Parathyroid adenoma (tissue), 2 donors: ENCODE results near the gene SMARCA4.

Experiments
- H2AFZ ChIP-seq: fragments of 300-600 bp; sonication (generic); one replicate; pipeline ENCODE4 v1.7.0; 2017; ENCODE audit warnings: antibody characterized with exemption, mild to moderate bottlenecking
- H3K27ac ChIP-seq: fragments of 300-600 bp; sonication (generic); one replicate; pipeline ENCODE4 v1.7.0; 2017
- H3K27me3 ChIP-seq: fragments of 300-600 bp; sonication (generic); one replicate; pipeline ENCODE4 v1.7.0; 2017; ENCODE audit warnings: low read length; ENCODE audit not compliant: control insufficient read depth, insufficient read depth
- H3K36me3 ChIP-seq: fragments of 300-600 bp; sonication (generic); one replicate; pipeline ENCODE4 v1.7.0; 2017; ENCODE audit warnings: low read length; ENCODE audit not compliant: control insufficient read depth, insufficient read depth
- H3K4me1 ChIP-seq: fragments of 300-600 bp; sonication (generic); one replicate; pipeline ENCODE4 v1.7.0; 2017; ENCODE audit warnings: control low read depth
- H3K4me2 ChIP-seq: fragments of 300-600 bp; sonication (generic); one replicate; pipeline ENCODE4 v1.7.0; 2017; ENCODE audit warnings: low read length
- H3K4me3 ChIP-seq: fragments of 300-600 bp; sonication (generic); one replicate; pipeline ENCODE4 v1.7.0; 2017; ENCODE audit warnings: low read depth, low read length
- H3K79me2 ChIP-seq: fragments of 300-600 bp; sonication (generic); one replicate; pipeline ENCODE4 v1.7.0; 2017; ENCODE audit warnings: control low read depth
- H3K9ac ChIP-seq: fragments of 300-600 bp; sonication (generic); one replicate; pipeline ENCODE4 v1.7.0; 2017; ENCODE audit warnings: mild to moderate bottlenecking
- H3K9me3 ChIP-seq: fragments of 300-600 bp; sonication (generic); one replicate; pipeline ENCODE4 v1.7.0; 2017; ENCODE audit warnings: low read length; ENCODE audit not compliant: control insufficient read depth
- TF ChIP-seq, protein P1 (sequence below): fragments of 300-600 bp; sonication (generic); IDR thresholded peaks from one replicate; pipeline ENCODE4 v1.7.0; 2017; ENCODE audit warnings: antibody characterized with exemption, mild to moderate bottlenecking
- donor health status: primary hyperparathyroidism.

SMARCA4 gene

DNA sequence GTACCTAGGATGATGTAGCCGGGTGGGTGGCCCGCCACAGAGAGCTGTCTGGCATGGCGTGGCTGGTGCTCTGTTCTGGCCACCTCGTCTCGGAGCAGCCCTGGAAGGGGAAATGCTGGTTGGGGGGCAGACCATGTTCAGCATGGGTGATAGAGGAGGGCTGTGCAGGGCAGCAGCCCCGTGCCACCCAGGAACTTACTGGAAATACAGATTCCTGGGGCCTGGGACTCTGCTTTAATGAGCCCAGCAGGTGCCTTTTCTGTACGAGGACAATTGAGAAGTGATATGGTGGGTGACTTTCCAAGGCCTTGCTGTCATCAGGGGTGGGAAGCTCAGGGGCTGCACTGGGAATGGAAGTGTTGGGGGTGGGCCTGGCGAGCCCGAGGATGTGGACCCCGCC, 24.7 kb downstream of the SMARCA4 start:
- Histone ChIP-seq H3K9ac (no peak overlapping the region), H3K27ac (no peak overlapping the region), H3K4me3 (no peak overlapping the region), H3K9me3 (no peaks in the 10 kb centered on the region), H3K36me3 (no peaks in the 10 kb centered on the region), H3K4me1 (no peaks in the 10 kb centered on the region), H3K4me2 (no peak overlapping the region), H3K79me2 (peaks cover 23% of the 10 kb centered on the region), H3K27me3 (no peaks in the 10 kb centered on the region), H2AFZ (no peak overlapping the region)
- TF ChIP-seq, protein P1, sequence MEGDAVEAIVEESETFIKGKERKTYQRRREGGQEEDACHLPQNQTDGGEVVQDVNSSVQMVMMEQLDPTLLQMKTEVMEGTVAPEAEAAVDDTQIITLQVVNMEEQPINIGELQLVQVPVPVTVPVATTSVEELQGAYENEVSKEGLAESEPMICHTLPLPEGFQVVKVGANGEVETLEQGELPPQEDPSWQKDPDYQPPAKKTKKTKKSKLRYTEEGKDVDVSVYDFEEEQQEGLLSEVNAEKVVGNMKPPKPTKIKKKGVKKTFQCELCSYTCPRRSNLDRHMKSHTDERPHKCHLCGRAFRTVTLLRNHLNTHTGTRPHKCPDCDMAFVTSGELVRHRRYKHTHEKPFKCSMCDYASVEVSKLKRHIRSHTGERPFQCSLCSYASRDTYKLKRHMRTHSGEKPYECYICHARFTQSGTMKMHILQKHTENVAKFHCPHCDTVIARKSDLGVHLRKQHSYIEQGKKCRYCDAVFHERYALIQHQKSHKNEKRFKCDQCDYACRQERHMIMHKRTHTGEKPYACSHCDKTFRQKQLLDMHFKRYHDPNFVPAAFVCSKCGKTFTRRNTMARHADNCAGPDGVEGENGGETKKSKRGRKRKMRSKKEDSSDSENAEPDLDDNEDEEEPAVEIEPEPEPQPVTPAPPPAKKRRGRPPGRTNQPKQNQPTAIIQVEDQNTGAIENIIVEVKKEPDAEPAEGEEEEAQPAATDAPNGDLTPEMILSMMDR: no peak

DNA sequence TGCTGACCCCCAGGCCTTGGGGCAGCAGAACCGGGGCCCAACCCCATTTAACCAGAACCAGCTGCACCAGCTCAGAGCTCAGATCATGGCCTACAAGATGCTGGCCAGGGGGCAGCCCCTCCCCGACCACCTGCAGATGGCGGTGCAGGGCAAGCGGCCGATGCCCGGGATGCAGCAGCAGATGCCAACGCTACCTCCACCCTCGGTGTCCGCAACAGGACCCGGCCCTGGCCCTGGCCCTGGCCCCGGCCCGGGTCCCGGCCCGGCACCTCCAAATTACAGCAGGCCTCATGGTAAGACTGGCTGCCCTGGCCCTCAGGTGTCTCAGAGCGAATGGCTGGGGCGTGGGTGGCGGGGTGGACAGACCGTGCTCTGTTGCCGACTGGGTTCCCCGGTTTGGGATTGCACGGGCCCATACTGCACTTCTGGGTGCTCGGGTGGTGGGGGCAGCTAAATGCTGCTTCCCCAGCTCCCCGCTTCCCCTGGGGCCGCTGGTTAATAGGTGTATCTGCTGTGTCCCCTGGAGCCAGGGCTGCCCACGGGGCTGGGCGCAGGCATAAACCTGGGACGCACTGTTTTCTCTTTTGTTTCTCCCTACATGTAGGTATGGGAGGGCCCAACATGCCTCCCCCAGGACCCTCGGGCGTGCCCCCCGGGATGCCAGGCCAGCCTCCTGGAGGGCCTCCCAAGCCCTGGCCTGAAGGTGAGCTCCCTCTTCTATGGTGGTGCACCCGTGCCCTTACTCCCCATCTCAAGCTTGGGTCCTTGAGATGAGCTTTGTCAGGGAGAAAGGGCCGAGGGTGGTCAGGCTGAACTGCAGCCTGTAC, 25.7 kb downstream of the SMARCA4 start:
- H3K9me3 ChIP-seq: no peaks in the 10 kb centered on the region
- no peak overlapping the region for H2AFZ ChIP-seq
- H3K9ac ChIP-seq: no peak overlapping the region
- no peak overlapping the region for H3K4me3 ChIP-seq
- peaks cover 12% of the 10 kb centered on the region for H3K79me2 ChIP-seq
- H3K4me2 ChIP-seq: no peak overlapping the region
- H3K27me3 ChIP-seq: no peaks in the 10 kb centered on the region
- H3K36me3 ChIP-seq: no peaks in the 10 kb centered on the region
- H3K4me1 ChIP-seq: no peaks in the 10 kb centered on the region
- TF ChIP-seq, protein P1: no peak
- H3K27ac ChIP-seq: no peak overlapping the region

DNA sequence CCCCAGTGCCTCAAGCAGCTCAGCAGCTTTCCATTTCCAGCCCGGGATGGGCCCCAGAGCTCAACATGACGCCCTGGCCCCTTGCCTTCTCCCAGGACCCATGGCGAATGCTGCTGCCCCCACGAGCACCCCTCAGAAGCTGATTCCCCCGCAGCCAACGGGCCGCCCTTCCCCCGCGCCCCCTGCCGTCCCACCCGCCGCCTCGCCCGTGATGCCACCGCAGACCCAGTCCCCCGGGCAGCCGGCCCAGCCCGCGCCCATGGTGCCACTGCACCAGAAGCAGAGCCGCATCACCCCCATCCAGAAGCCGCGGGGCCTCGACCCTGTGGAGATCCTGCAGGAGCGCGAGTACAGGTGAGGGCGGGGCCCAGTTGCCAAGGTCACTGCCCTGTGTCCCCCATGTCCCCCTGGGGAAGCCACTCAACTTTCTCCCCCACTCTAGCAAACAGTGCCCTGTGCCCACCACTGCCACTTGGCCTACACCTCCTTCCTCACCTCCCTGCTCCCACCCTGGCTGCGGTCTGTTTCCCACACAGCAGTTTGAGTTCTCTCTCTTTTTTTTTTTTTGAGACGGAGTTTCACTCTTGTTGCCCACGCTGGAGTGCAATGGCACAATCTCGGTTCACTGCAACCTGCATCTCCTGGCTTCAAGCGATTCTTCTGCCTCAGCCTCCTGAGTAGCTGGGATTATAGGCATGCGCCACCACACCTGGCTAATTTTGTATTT, 26.9 kb downstream of the SMARCA4 start:
- no peaks in the 10 kb centered on the region for H3K4me1 ChIP-seq
- H2AFZ ChIP-seq: no peak overlapping the region
- H3K9ac ChIP-seq: no peak overlapping the region
- H3K27me3 ChIP-seq: no peaks in the 10 kb centered on the region
- H3K27ac ChIP-seq: no peak overlapping the region
- H3K36me3 ChIP-seq: no peaks in the 10 kb centered on the region
- no peak overlapping the region for H3K4me2 ChIP-seq
- no peaks in the 10 kb centered on the region for H3K9me3 ChIP-seq
- H3K4me3 ChIP-seq: no peak overlapping the region
- H3K79me2 ChIP-seq: peaks cover 6% of the 10 kb centered on the region
- TF ChIP-seq, protein P1: no peak

DNA sequence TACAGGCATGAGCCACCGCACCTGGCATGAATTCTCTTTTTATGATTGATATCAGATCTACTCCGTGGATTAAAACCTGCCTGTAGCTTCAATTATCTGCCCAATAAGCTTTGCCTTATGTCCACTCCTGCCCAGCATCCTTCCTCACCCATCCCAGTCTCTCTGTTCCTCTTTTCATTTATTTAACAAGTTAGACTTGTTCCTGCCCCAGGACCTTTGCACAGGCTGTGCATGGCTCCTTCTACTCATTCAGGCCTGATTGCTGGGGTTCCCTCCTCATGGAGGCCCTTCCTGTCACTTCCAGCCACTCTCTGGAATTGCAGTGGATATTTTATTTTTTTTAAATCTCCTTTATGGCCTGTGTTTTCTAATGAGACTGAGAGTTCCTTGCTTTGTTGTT, 27.6 kb downstream of the SMARCA4 start:
- H3K36me3 ChIP-seq: no peaks in the 10 kb centered on the region

More for the DNA sequence above, 27.6 kb downstream of the SMARCA4 start:
- Histone ChIP-seq H3K9me3 (no peaks in the 10 kb centered on the region), H3K4me2 (no peak overlapping the region), H3K9ac (no peak overlapping the region), H3K4me3 (no peak overlapping the region), H2AFZ (no peak overlapping the region), H3K27ac (no peak overlapping the region), H3K4me1 (no peaks in the 10 kb centered on the region), H3K79me2 (peaks cover 6% of the 10 kb centered on the region), H3K27me3 (no peaks in the 10 kb centered on the region)
- TF ChIP-seq, protein P1: no peak
